K562 (cell line): Measurements from ENCODE around the gene CTDSP1. TPM values are rescaled to one million over a fixed set of nuclear protein-coding genes. Genes with fewer than 3 reads are reported as not detected.
A peak's percentile ranks its signal among the peaks of the same experiment; 100 is the strongest.

Experiments
- DACH1 ChIP-seq: fragments of 450-650 bp; IDR thresholded peaks from 2 replicates; pipeline ENCODE4 v1.6.1; 2018; ENCODE audit not compliant: partially characterized antibody
- FOXA3 ChIP-seq, 2 experiments: fragments of 450-650 bp in 1 of 2; sonication (generic) in 1 of 2; formaldehyde crosslinking; IDR thresholded peaks in 1 of 2; conservative IDR thresholded peaks in 1 of 2; 2 replicates each; pipeline versions ENCODE4 v1.4.0 to v1.8.0; 2020 to 2022; ENCODE audit warnings: mild to moderate bottlenecking in 2 of 2, missing genetic modification reagents in 1 of 2
- FOXK2 ChIP-seq, 2 experiments: fragments of 450-650 bp; IDR thresholded peaks in 1 of 2; conservative IDR thresholded peaks in 1 of 2; 2 replicates each; pipeline ENCODE4 v1.6.1; 2016; ENCODE audit warnings: low read depth in 2 of 2, mild to moderate bottlenecking in 1 of 2
- GABPA ChIP-seq: fragments of 200-800 bp; sonication (Bioruptor generic); conservative IDR thresholded peaks from 2 replicates; pipeline ENCODE4 v1.6.1; 2016; ENCODE audit warnings: low read depth, missing genetic modification characterization, missing compliant biosample characterization
- GABPB1 ChIP-seq: sonication (generic); formaldehyde crosslinking; IDR thresholded peaks from 2 replicates; pipeline ENCODE4 v1.8.0; 2022; ENCODE audit warnings: mild to moderate bottlenecking, missing genetic modification reagents
- GABPB2 ChIP-seq: fragments of 250-450 bp; sonication (Bioruptor Pico); conservative IDR thresholded peaks from 2 replicates; pipeline ENCODE4 v1.5.1; 2021; ENCODE audit warnings: mild to moderate bottlenecking
- GATA2 ChIP-seq: sonication (generic); formaldehyde crosslinking; IDR thresholded peaks from 2 replicates; pipeline ENCODE4 v1.4.0; 2020; ENCODE audit warnings: mild to moderate bottlenecking, missing genetic modification reagents
- GTF2F1 ChIP-seq: IDR thresholded peaks from 2 replicates; pipeline ENCODE4 v1.6.1; 2011; ENCODE audit warnings: low read depth, low read length, improper control_type of control experiment
- HIVEP1 ChIP-seq: fragments of 250-450 bp; sonication (Bioruptor Pico); IDR thresholded peaks from 2 replicates; pipeline ENCODE4 v1.4.0; 2020; ENCODE audit warnings: mild to moderate bottlenecking
- HNRNPH1 ChIP-seq: fragments of 200-400 bp; formaldehyde crosslinking; optimal IDR thresholded peaks from 2 replicates; pipeline ENCODE3; 2017; ENCODE audit warnings: low read depth, mild to moderate bottlenecking, low read length, moderate library complexity
- JUN ChIP-seq, 2 experiments: sonication (generic) in 1 of 2; formaldehyde crosslinking in 1 of 2; IDR thresholded peaks; 2 replicates each; pipeline versions ENCODE4 v1.6.1 to v1.8.0; 2012 to 2022; ENCODE audit warnings: borderline replicate concordance in 2 of 2, mild to moderate bottlenecking in 2 of 2, improper control_type of control experiment in 1 of 2, low read depth in 1 of 2, low read length in 1 of 2, missing genetic modification reagents in 1 of 2
- NCOA1 ChIP-seq: fragments of 450-650 bp; IDR thresholded peaks from 2 replicates; pipeline ENCODE4 v1.6.1; 2016; ENCODE audit warnings: low read depth
- NUFIP1 ChIP-seq: fragments of 450-650 bp; IDR thresholded peaks from 2 replicates; pipeline ENCODE4 v1.6.1; 2018; ENCODE audit not compliant: partially characterized antibody
- POLR2AphosphoS5 ChIP-seq: IDR thresholded peaks from 2 replicates; pipeline ENCODE4 v1.6.1; 2011; ENCODE audit warnings: mild to moderate bottlenecking, low read depth, low read length, moderate library complexity; ENCODE audit not compliant: control insufficient read depth, insufficient read depth
- RAD51 ChIP-seq: fragments of 450-650 bp; IDR thresholded peaks from 2 replicates; pipeline ENCODE4 v1.7.1; 2016; ENCODE audit warnings: low read depth, mild to moderate bottlenecking, borderline replicate concordance
- RFX5 ChIP-seq: IDR thresholded peaks from 2 replicates; pipeline ENCODE4 v1.6.1; 2011; ENCODE audit warnings: low read depth, mild to moderate bottlenecking, improper control_type of control experiment, low read length
- SMARCB1 ChIP-seq: IDR thresholded peaks from 2 replicates; pipeline ENCODE4 v1.6.1; 2011; ENCODE audit warnings: improper control_type of control experiment, low read depth; ENCODE audit not compliant: insufficient read length
- SP2 ChIP-seq: IDR thresholded peaks from 2 replicates; pipeline ENCODE4 v1.6.1; 2011; ENCODE audit warnings: mild to moderate bottlenecking, low read depth, low read length, moderate library complexity; ENCODE audit not compliant: poor library complexity, severe bottlenecking; ENCODE audit errors: extremely low read depth
- ZNF133 ChIP-seq: fragments of 250-450 bp; sonication (Bioruptor Pico); IDR thresholded peaks from 2 replicates; pipeline ENCODE4 v1.4.0; 2020; ENCODE audit warnings: mild to moderate bottlenecking
- ZNF140 ChIP-seq: fragments of 250-450 bp; sonication (Bioruptor Pico); IDR thresholded peaks from 2 replicates; pipeline ENCODE4 v1.8.0; 2021; ENCODE audit warnings: moderate library complexity, mild to moderate bottlenecking, inconsistent platforms
- ZNF165 ChIP-seq: fragments of 250-450 bp; sonication (Bioruptor Pico); IDR thresholded peaks from 2 replicates; pipeline ENCODE4 v1.4.0; 2020; ENCODE audit warnings: borderline replicate concordance
- ZNF175 ChIP-seq: fragments of 200-800 bp; sonication (Bioruptor generic); IDR thresholded peaks from 2 replicates; pipeline ENCODE4 v1.6.1; 2016; ENCODE audit warnings: low read depth, mild to moderate bottlenecking, missing genetic modification characterization, missing compliant biosample characterization
- ZNF224 ChIP-seq: sonication (generic); formaldehyde crosslinking; IDR thresholded peaks from 2 replicates; pipeline ENCODE4 v1.8.0; 2022; ENCODE audit warnings: mild to moderate bottlenecking, missing genetic modification reagents
- ZNF431 ChIP-seq: sonication (generic); formaldehyde crosslinking; IDR thresholded peaks from 2 replicates; pipeline ENCODE4 v1.8.0; 2022; ENCODE audit warnings: mild to moderate bottlenecking, missing genetic modification reagents
- polyA plus RNA-seq, 8 experiments: library from polyadenylated mRNA; depleted of rRNA in 4 of 8; stranded (reverse) in 5 of 8; unstranded in 3 of 8; fragments of >200 nt; fragmentation: Nextera tagmentation in 2 of 8; fragmentation: Illumina TruSeq in 1 of 8; extraction: Ambion mirVana in 2 of 8; extraction: Trizol in 1 of 8; gene quantifications; 2 replicates each; pipeline versions ENCODE4 v1.2.1 to v1.2.3, GENCODE V29; 2011 to 2014; ENCODE audit warnings: inconsistent platforms in 1 of 8, missing spikeins in 1 of 8
- total RNA-seq, 7 experiments: library from RNA; depleted of rRNA in 6 of 7; stranded (reverse); fragments of >200 nt in 6 of 7; fragmentation: Illumina TruSeq in 2 of 7; extraction: Trizol in 2 of 7; gene quantifications; 2 replicates each; pipeline versions ENCODE4 v1.2.1 to v1.2.3, GENCODE V29; 2011 to 2021; ENCODE audit warnings: low replicate concordance in 1 of 7
- TF ChIP-seq, protein P1 (sequence below): fragments of 450-650 bp; conservative IDR thresholded peaks from 2 replicates; pipeline ENCODE4 v1.6.1; 2016; ENCODE audit warnings: missing genetic modification characterization, low read depth, mild to moderate bottlenecking, control low read depth, missing compliant biosample characterization

Gene CTDSP1
- total and polyA plus RNA-seq, 9 of the 15 experiments (the other 6 are each of a cell fraction or from before 2014, with no cell fraction given) = 2.4 to 74.8 (median 45.8) TPM

DNA sequence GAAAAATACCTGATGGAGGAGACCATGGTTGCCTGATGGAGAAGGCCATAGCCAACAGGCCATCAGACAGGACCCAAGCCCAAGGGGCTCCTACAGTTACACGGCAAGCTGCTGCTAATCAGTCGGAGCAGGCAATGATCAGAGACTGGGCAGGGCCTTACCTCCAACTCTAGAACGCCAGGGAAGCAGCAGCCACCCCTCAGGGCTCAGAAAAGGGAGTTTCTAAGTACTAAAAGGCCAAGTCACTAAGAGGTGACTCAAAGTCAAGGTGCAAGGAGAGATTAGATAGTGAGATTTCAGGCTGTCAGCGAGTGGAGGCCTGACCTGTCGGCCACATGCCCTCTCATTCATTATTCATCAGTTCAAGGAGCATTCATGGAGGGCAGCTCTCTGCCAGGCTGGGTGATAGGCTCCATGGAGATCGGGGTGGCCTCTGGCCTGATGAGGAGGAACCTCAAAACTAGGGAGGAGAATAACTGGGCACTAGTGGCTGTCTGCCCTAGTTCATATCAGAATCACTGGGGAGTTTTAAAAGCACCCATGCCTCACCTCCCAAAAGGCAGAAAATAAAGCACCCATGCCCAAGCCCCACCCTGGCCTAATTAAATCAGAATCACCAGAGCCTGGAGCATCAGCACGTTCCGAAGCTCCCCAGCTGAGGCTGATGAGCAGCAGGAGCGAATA is 22.9 kb downstream of the CTDSP1 start (continued):
- TF ChIP-seq NUFIP1 (no peak), RFX5 (no peak), ZNF224 (CRISPR knock-in tag) (no peak), RAD51 (no peak), GABPB2 (CRISPR knock-in tag) (no peak), HIVEP1 (CRISPR knock-in tag) (no peak), GABPA (tag) (no peak), ZNF175 (CRISPR knock-in tag) (no peak), ZNF140 (no peak), GATA2 (CRISPR knock-in tag) (peak; percentile 93), ZNF133 (CRISPR knock-in tag) (no peak), GTF2F1 (no peak), GABPB1 (no peak), DACH1 (peak; percentile 19), FOXK2 (conservative IDR thresholded peaks at IDR 0.05 in 1 of 2, IDR thresholded peaks at IDR 0.05 in 1 of 2; ENCODE audit: low read depth in 2 of 2) (no peak), POLR2AphosphoS5 (peak; percentile 79; the same call in 1 of the 2 replicates), ZNF165 (no peak), HNRNPH1 (no peak), ZNF431 (no peak), SMARCB1 (no peak), NCOA1 (peak; percentile 69; the same call in 1 of the 2 replicates), SP2 (no peak), JUN (IDR thresholded peaks at IDR 0.05; ENCODE audit: borderline replicate concordance, low read depth, low read length) (peak; percentile 90), JUN (CRISPR knock-in tag; IDR thresholded peaks at IDR 0.05; ENCODE audit: borderline replicate concordance) (no peak), FOXA3 (CRISPR knock-in tag; conservative IDR thresholded peaks at IDR 0.05 in 1 of 2, IDR thresholded peaks at IDR 0.05 in 1 of 2) (no peak)
- TF ChIP-seq, protein P1, sequence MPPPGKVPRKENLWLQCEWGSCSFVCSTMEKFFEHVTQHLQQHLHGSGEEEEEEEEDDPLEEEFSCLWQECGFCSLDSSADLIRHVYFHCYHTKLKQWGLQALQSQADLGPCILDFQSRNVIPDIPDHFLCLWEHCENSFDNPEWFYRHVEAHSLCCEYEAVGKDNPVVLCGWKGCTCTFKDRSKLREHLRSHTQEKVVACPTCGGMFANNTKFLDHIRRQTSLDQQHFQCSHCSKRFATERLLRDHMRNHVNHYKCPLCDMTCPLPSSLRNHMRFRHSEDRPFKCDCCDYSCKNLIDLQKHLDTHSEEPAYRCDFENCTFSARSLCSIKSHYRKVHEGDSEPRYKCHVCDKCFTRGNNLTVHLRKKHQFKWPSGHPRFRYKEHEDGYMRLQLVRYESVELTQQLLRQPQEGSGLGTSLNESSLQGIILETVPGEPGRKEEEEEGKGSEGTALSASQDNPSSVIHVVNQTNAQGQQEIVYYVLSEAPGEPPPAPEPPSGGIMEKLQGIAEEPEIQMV (tag) = no peak
